GM19463 (cell line): ENCODE data around the gene MAD1L1.
"Not testable (repeated sequence)": the region's sequence is repeated elsewhere in the genome, so short reads cannot be mapped to it uniquely, and the experiment has no call there.

Experiments used
- ATAC-seq: cut with Tn5 transposase; IDR thresholded peaks from one replicate; pipeline ENCODE4 v1.9.1; 2021; ENCODE audit warnings: mild to moderate bottlenecking, moderate library complexity; ENCODE audit not compliant: unreplicated experiment

MAD1L1 gene

DNA sequence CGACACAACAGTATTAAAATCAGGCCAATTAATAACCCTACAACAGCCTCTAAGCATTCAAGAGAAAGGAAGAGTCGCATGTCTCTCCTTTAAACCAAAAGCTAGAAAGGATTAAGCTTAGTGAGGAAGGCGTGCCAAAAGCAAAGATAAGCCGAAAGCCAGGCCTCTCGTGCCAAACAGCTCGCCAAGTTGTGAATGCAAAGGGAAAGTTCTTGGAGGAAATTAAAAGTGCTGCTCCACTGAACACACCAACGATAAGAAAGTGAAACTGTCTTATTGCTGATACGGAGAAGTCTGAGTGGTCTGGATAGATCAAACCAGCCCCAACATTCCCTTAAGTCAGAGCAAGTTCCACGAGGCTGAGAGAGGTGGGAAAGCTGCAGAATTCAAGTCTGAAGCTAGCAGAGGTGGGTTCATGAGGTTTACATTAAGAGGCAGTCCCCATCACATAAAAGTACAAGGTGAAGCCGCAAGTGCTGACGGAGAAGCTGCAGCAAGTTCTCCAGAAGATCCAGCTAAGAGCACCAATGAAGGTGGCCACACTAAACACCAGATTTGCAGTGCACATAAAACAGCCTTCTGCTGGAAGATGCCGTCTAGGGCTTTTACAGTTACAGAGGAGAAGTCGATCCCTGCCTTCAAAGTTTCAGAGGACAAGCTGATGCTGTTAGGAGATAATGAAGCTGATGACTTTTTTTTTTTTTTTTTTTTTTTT is 194.8 kb downstream of the MAD1L1 start:
- ATAC-seq, result no peak

- no peak for ATAC-seq
These were observed 195.4 kb downstream of the MAD1L1 start for GRCh38 chr7:2037301-2037807.

- ATAC-seq, result no peak
These were observed 196.0 kb downstream of the MAD1L1 start for GRCh38 chr7:2036786-2037185.

GRCh38 chr7:2036201-2036600 is 196.5 kb downstream of the MAD1L1 start:
- not testable (repeated sequence) for ATAC-seq

DNA sequence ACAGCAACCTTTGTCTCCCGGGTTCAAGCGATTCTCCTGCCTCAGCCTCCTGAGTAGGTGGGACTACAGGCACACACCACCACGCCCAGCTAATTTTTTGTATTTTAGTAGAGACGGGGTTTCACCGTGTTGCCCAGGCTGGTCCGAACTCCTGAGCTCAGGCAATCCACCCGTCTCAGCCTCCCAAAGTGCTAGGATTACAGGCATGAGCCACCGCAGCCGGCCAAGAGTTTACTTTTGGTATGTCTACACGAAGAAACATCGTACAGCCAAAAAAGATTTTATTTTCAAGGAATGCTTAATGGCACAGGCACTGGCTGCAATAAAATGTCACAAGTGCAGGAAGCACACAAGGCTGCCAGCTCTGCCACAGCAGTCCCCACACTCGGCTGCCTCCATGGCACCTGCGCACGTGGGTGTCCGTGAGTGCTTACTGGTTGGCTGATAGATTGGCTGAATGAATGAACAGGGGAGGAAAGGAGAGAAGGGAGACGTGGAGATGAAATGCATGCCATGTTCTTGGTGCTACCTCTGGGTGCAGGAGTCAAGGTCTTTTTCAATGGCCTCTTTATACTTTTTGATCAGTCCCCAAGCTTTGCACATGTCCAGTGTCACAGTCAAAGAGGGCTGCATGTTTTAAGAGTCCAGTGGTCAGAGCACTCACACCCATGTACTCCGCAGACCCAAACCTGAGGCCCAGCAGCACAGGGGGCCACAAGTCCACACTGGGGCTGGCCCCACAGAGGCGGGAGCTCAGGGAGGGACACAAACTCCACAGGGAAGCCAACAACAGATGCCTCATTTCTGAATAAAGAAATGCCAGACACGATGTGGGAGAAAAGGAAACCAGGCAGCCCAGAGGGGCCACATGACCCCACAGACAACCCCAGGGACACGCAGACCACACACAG is 198.2 kb downstream of the MAD1L1 start:
- ATAC-seq, result no peak

GRCh38 chr7:2033586-2034135 is 199.1 kb downstream of the MAD1L1 start:
- ATAC-seq, result no peak

DNA sequence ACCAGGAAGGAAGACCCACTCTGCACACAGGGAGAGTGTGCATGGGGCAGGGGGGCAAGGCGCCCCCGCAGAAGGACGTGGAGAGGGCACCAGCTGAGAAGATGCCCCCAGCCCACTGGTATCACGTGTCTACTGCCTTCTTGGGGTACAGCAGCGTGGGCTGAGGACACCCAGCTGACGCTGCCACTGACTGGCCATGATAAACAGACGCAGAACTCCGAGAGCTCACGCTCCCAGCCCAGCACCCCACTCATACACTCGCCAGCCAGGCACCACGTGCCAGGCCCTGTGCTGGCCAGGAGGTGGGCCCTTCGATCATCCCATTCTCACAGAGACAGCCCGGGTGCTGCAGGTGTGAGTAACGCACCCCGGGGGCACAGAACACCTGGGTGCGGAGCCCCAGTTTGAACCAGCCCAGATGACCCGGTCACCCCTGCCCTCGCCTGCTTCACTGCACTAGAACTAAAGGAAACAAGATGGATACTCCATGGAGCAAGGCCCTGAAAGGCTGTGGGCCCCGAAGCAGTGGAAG is 199.8 kb downstream of the MAD1L1 start:
- ATAC-seq, result no peak

DNA sequence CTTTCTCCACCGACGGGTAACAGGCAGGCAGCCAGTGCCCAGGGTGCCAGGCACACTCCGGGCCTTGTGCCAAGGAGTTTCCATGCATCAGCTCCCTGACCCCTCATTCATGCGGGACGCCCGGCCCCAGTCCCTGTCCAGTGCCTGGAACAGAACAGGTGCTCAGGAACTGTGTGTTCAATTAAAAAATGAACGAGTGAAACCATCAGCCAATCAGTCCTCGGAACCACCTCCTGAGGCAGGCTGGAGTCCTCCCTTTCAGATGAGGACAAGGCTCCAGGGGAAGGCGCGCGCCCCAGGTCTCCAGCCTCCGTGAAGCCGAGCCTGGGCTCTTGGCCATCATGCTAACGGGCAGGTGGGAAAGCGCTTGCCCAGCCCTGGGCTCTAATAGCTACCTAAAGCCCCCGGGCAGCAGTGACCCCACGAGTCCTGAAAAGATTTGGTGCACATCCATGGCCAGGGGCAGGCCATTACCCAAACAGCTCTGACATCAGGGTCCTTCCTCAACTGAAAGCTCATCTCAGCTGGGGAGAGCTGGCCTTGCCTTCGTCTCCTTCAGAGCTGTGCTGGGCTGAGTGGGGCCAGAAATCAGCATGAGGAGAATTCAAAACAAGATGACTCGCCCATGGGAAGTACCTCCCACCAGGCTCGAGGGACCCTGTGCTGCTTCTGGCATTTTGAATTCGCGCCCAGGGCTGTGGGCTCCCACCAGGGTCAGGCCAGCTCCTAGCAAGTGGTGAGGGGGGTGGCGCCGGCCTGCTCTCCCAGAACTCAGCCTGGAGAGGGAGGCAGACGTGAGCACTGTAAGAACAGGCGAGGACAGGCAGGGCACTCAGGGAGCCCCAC is 200.5 kb downstream of the MAD1L1 start:
- ATAC-seq, result no peak

DNA sequence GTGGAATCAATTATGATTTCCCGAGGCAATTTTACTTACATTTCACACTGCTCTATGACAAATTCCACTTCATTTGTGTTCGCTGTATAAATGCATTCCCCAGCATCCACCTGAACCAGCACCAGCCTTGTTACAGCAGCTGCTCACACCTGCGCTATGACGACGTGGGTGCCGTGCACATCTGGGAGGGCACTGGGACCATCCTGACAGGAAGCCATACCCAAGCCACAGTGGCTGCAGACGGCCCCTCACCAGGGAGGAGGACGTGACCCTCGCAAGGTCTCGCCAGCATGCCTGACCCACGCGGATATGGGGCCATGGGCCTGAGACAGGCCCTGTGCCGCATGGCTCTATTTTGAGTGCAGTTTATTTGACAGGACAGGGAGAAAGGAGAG is 201.3 kb downstream of the MAD1L1 start:
- ATAC-seq, result no peak

DNA sequence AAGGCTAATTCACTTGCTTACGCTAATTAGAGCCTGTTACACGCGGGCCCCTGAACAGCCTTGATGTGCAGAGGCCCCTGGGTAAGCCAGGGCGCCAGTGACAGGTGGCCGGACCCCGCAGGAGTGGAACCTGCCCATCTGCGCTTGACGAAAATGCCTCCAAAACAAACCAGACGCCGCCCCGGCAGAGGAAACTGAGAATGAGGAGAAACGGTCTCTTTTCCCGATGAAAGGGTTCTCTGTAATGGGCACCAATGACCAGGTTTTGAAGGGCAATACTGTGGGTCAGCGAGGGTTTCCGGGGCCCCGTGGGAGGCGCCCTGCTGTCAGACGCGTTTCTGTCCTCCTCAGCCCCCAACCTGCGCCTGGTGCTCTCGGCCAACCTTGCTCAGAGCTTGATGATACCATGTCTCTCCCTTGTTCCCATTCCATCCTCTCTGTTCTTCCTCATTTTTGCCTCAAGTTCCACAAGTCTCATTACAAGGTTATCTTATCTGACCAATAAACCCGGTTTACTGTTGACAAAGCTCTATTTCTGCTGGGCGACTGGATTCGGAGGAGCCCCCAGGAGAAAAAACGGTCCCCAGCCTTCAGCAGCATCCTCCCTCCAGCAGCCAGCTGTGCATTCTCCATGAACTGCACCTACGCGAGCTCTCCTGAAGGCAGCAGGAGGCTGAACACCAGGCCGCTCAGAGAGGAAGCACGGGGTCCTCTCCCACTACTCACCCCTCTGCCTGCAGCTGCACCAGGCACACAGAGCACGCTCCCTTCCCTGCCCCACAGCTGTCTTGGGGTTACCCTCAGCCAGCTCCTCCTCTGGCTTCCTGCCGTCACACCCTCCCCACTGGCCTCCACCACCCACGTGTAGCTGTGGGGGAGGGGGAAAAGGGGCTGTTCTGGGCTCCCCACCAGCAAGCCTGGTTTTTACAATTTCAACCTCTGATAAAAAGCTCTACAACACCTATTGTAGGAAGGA is 202.0 kb downstream of the MAD1L1 start:
- no peak for ATAC-seq

GRCh38 chr7:2029936-2030335 is 202.8 kb downstream of the MAD1L1 start:
- ATAC-seq, result no peak

- no peak for ATAC-seq
These were observed 203.4 kb downstream of the MAD1L1 start for GRCh38 chr7:2029211-2029905.

- ATAC-seq, result no peak
These were observed 204.0 kb downstream of the MAD1L1 start for GRCh38 chr7:2028733-2029132.

- ATAC-seq, result no peak
These were observed 207.6 kb downstream of the MAD1L1 start for GRCh38 chr7:2025188-2025587.

GRCh38 chr7:2024567-2024918 is 208.2 kb downstream of the MAD1L1 start:
- ATAC-seq, result no peak

GRCh38 chr7:2023877-2024566 is 208.7 kb downstream of the MAD1L1 start:
- no peak for ATAC-seq

GRCh38 chr7:2022737-2023250 is 210.0 kb downstream of the MAD1L1 start:
- no peak for ATAC-seq

DNA sequence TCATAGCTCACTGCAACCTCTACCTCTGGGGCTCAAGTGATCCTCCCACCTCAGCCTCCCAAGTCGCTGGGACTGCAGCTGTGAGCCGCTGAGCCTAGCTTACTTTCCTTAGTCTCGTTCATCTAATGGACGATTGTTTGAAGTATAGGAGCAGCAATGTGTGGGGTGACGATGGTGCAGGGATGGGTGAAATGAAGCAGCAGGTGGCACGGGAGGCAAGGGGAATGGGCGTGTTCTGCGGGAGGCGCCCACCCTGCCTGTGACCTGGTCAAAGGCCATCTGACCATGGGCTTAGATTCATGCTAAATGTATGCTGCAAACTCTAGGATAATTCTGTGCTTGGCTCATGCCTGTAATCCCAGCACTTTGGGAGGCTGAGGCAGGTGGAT is 210.7 kb downstream of the MAD1L1 start:
- no peak for ATAC-seq
